IMR-90 (cell line): Measurements from ENCODE around the gene B4GALNT2.

Experiments
- BHLHE40 ChIP-seq: fragments of 150-350 bp; IDR thresholded peaks from 2 replicates; pipeline ENCODE4 v1.6.1; 2016; ENCODE audit warnings: mild to moderate bottlenecking, low read depth, low read length
- CEBPB ChIP-seq: IDR thresholded peaks from 2 replicates; pipeline ENCODE4 v1.6.1; 2012; ENCODE audit warnings: low read depth, low read length, improper control_type of control experiment
- POLR2A ChIP-seq: IDR thresholded peaks from 2 replicates; pipeline ENCODE4 v1.6.1; 2012; ENCODE audit warnings: mild to moderate bottlenecking, low read depth, low read length
- TF ChIP-seq, protein P1 (sequence below): conservative IDR thresholded peaks from 2 replicates; pipeline ENCODE4 v1.5.1; 2012; ENCODE audit warnings: mild to moderate bottlenecking, low read depth, low read length, improper control_type of control experiment

DNA sequence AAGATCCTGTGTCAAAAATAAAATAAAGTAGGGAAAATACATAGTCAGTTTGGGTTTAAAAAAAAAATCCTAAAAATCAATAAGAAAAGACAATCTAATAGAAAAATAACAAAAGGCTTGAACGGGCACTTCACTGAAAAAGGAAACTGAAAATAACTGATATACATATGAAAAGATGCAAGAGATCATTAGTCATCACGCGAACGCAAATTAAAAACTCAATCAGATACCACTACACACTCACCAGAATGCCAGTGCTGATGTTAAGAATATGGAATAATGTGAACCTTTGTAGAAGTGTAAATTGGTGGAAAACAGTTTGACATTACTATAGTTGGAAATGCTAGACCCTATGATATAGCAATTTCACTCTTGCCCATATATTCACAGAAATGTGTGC is 63.2 kb downstream of the B4GALNT2 start:
- TF ChIP-seq, protein P1, sequence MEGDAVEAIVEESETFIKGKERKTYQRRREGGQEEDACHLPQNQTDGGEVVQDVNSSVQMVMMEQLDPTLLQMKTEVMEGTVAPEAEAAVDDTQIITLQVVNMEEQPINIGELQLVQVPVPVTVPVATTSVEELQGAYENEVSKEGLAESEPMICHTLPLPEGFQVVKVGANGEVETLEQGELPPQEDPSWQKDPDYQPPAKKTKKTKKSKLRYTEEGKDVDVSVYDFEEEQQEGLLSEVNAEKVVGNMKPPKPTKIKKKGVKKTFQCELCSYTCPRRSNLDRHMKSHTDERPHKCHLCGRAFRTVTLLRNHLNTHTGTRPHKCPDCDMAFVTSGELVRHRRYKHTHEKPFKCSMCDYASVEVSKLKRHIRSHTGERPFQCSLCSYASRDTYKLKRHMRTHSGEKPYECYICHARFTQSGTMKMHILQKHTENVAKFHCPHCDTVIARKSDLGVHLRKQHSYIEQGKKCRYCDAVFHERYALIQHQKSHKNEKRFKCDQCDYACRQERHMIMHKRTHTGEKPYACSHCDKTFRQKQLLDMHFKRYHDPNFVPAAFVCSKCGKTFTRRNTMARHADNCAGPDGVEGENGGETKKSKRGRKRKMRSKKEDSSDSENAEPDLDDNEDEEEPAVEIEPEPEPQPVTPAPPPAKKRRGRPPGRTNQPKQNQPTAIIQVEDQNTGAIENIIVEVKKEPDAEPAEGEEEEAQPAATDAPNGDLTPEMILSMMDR = no peak
- TF ChIP-seq BHLHE40 (no peak), POLR2A (no peak), CEBPB (no peak)
